A549 (cell line): Measurements from ENCODE around the gene PHYHIPL. TPM values are rescaled to one million over a fixed set of nuclear protein-coding genes. Genes with fewer than 3 reads are reported as not detected.
A peak's percentile ranks its signal among the peaks of the same experiment; 100 is the strongest.

Experiments
- ATAC-seq, 2 experiments: fragments of 200-7000 bp in 1 of 2; fragments of >200 bp in 1 of 2; cut with Nextera tagmentation in 1 of 2; cut with Tn5 transposase in 1 of 2; 3 replicates each; pipeline versions ENCODE4 v1.8.0 to v1.9.1; 2018 to 2020; ENCODE audit warnings: mild to moderate bottlenecking in 1 of 2, moderate library complexity in 1 of 2
- CTCF ChIA-PET: fragments of 300-600 bp; sonication (Branson Sonifier 250); formaldehyde crosslinking; extraction: SDS; loops from one replicate; lab custom pipeline; 2021; ENCODE audit warnings: antibody characterized with exemption, inconsistent platforms; lab: Yijun Ruan, JAX
- POLR2A ChIA-PET: fragments of 350-600 bp; formaldehyde crosslinking; extraction: SDS; loops from one replicate; lab custom pipeline; 2021; ENCODE audit warnings: antibody characterized with exemption, inconsistent platforms; lab: Yijun Ruan, JAX
- DNase-seq, 2 experiments: peaks; one replicate each; pipeline versions ENCODE4 v3.0.0 to v3.0.0-alpha.2; 2011 to 2016; ENCODE audit warnings: low read depth in 1 of 2, low spot score in 1 of 2
- FAIRE-seq: peaks from 2 replicates; lab custom pipeline; 2011; peaks lifted over from hg19 to GRCh38; lab: Jason Lieb, UNC
- H3K27ac ChIP-seq, 2 experiments: fragments of >200 bp; sonication (Bioruptor Twin); formaldehyde crosslinking; 3 replicates each; pipeline ENCODE4 v1.5.1; 2016 to 2017
- H3K4me1 ChIP-seq: fragments of >200 bp; sonication (Bioruptor Twin); formaldehyde crosslinking; 3 replicates; pipeline ENCODE4 v1.6.1; 2016
- H3K4me2 ChIP-seq: fragments of >200 bp; sonication (Bioruptor Twin); formaldehyde crosslinking; 3 replicates; pipeline ENCODE4 v1.6.1; 2016
- H3K4me3 ChIP-seq: fragments of >200 bp; sonication (Bioruptor Twin); formaldehyde crosslinking; 3 replicates; pipeline ENCODE4 v1.5.1; 2016
- H3K9me3 ChIP-seq: fragments of >200 bp; sonication (Bioruptor Twin); formaldehyde crosslinking; 3 replicates; pipeline ENCODE4 v1.6.1; 2016
- CBX2 ChIP-seq: fragments of 200-600 bp; sonication (generic); IDR thresholded peaks from 2 replicates; pipeline ENCODE4 v1.6.1; 2016; ENCODE audit warnings: low read depth, mild to moderate bottlenecking, borderline replicate concordance
- CEBPB ChIP-seq, 2 experiments: fragments of >200 bp in 1 of 2; sonication (Bioruptor Twin) in 1 of 2; formaldehyde crosslinking in 1 of 2; IDR thresholded peaks; 2 replicates each; pipeline ENCODE4 v1.6.1; 2012 to 2016
- ESRRA ChIP-seq: fragments of 150-350 bp; IDR thresholded peaks from 2 replicates; pipeline ENCODE4 v1.6.1; 2014; ENCODE audit warnings: mild to moderate bottlenecking, low read length, borderline replicate concordance
- FOSL2 ChIP-seq, 2 experiments: fragments of 450-650 bp in 1 of 2; fragments of >200 bp in 1 of 2; sonication (Bioruptor Twin) in 1 of 2; formaldehyde crosslinking; IDR thresholded peaks; 2 replicates each; pipeline versions ENCODE4 v1.5.0 to v1.6.1; 2016 to 2020; ENCODE audit warnings: mild to moderate bottlenecking in 1 of 2, moderate library complexity in 1 of 2
- FOXS1 ChIP-seq: fragments of 250-450 bp; sonication (Bioruptor Pico); IDR thresholded peaks from 2 replicates; pipeline ENCODE4 v1.5.0; 2020; ENCODE audit warnings: mild to moderate bottlenecking, moderate library complexity
- HEYL ChIP-seq: fragments of 250-450 bp; sonication (Bioruptor Pico); IDR thresholded peaks from 2 replicates; pipeline ENCODE4 v1.8.0; 2021; ENCODE audit warnings: mild to moderate bottlenecking, moderate library complexity
- HOXA7 ChIP-seq: fragments of 250-450 bp; sonication (Bioruptor Pico); IDR thresholded peaks from 2 replicates; pipeline ENCODE4 v1.5.0; 2020; ENCODE audit warnings: mild to moderate bottlenecking, moderate library complexity
- HOXB13 ChIP-seq: fragments of 250-450 bp; sonication (Bioruptor Pico); IDR thresholded peaks from 2 replicates; pipeline ENCODE4 v1.5.0; 2020; ENCODE audit warnings: low read depth, mild to moderate bottlenecking, moderate library complexity
- KDM5A ChIP-seq: fragments of 200-600 bp; sonication (generic); IDR thresholded peaks from 2 replicates; pipeline ENCODE4 v1.6.1; 2016; ENCODE audit warnings: antibody characterized with exemption, mild to moderate bottlenecking
- MAFK ChIP-seq: fragments of 450-650 bp; IDR thresholded peaks from 2 replicates; pipeline ENCODE4 v1.6.1; 2014; ENCODE audit not compliant: partially characterized antibody
- MYC ChIP-seq: IDR thresholded peaks from 2 replicates; pipeline ENCODE4 v1.6.1; 2012; ENCODE audit warnings: mild to moderate bottlenecking, inconsistent platforms, low read length, improper control_type of control experiment, borderline replicate concordance
- NPAS2 ChIP-seq: fragments of 250-450 bp; sonication (Bioruptor Pico); IDR thresholded peaks from 2 replicates; pipeline ENCODE4 v1.8.0; 2022; ENCODE audit warnings: mild to moderate bottlenecking, moderate library complexity, borderline replicate concordance
- PBX3 ChIP-seq: IDR thresholded peaks from 2 replicates; pipeline ENCODE4 v1.6.1; 2012
- POLR2AphosphoS2 ChIP-seq: conservative IDR thresholded peaks from 2 replicates; pipeline ENCODE4 v1.6.1; 2012; ENCODE audit warnings: low read length, improper control_type of control experiment, inconsistent platforms
- RCOR1 ChIP-seq: fragments of 150-350 bp; IDR thresholded peaks from 2 replicates; pipeline ENCODE4 v1.6.1; 2014; ENCODE audit warnings: antibody characterized with exemption, low read length, low read depth
- USF2 ChIP-seq: fragments of 450-650 bp; IDR thresholded peaks from 2 replicates; pipeline ENCODE4 v1.6.1; 2014; ENCODE audit warnings: antibody characterized with exemption
- ZC3H11A ChIP-seq: fragments of 450-650 bp; IDR thresholded peaks from 2 replicates; pipeline ENCODE4 v1.6.1; 2014; ENCODE audit warnings: antibody characterized with exemption, mild to moderate bottlenecking
- ZSCAN20 ChIP-seq: fragments of 250-450 bp; sonication (Bioruptor Pico); IDR thresholded peaks from 2 replicates; pipeline ENCODE4 v1.8.0; 2022; ENCODE audit warnings: mild to moderate bottlenecking, moderate library complexity
- WGBS: methylation state at CpG from one replicate; pipeline ENCODE4 v1.1.6; 2017; ENCODE audit errors: missing lambda C conversion rate; 5-methylcytosine and 5-hydroxymethylcytosine counted together
- polyA plus RNA-seq, 4 experiments: library from polyadenylated mRNA; depleted of rRNA in 3 of 4; stranded (reverse); fragments of >200 nt; fragmentation: RNase III in 1 of 4; extraction: RNeasy Plus Mini Kit Qiagen cat#74134 plus additional on column Dnase treatment in 1 of 4; gene quantifications; 2 replicates in 3 of 4; 3 replicates in 1 of 4; pipeline ENCODE4 v1.2.3, GENCODE V29; 2011 to 2017
- TF ChIP-seq, protein P1 (sequence below): IDR thresholded peaks from 2 replicates; pipeline ENCODE4 v1.6.1; 2012; ENCODE audit warnings: low read depth, borderline replicate concordance
- TF ChIP-seq, protein P2 (sequence below): fragments of >200 bp; sonication (Bioruptor Twin); formaldehyde crosslinking; IDR thresholded peaks from 3 replicates; pipeline ENCODE4 v1.6.1; 2016
- TF ChIP-seq, protein P3 (sequence below): fragments of >200 bp; sonication (Bioruptor Twin); formaldehyde crosslinking; IDR thresholded peaks from 3 replicates; pipeline ENCODE4 v1.5.1; 2016

PHYHIPL gene
- polyA plus RNA-seq, 2 of the 4 experiments (the other 2 are of a cell fraction): 0.88 to 0.97 TPM

DNA sequence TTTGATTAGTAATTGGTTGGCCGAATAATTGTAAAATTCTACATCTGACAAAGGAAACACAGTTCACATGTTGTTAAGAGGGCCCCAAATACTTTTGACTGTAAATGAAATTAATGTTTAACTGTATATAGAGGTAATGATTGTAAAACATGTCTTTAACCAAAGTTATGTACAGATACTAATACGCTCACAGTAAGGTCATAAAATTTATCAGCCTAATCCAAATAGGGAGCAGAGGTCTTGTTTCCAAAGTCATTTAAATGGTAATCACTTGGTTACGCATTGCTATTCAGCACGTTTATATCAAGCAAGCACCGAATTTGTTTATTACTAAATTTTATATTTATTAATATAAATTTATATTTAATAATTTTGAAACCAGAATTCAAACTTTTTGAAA lies 1.4 kb downstream of the PHYHIPL start (continued):
- TF ChIP-seq USF2 (no peak), KDM5A (no peak), RCOR1 (no peak), MYC (no peak), ZSCAN20 (no peak), NPAS2 (no peak)
- TF ChIP-seq, all 56 proteins: peak for 0

DNA sequence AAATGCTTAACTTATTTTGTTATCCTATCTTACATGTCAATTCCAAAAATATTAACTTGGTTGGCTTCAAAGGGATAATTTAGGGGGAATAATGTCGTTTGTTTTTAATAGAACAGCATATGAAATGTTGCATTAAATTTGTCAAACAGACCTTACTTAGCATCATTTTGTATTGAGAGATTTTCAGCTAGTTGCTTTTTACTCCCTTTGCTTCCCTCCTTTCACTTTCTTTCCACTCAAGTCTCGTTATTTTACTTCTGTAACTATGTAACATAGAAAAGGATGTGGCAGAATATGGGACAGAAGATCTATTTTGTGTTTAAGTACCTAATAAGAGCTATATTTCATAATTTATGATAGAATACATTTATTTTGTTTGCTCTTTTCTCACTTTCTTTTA lies 2.6 kb downstream of the PHYHIPL start:
- FAIRE-seq (peak; percentile 51), DNase-seq (no peak), ATAC-seq (no peak)
- H3K4me3 ChIP-seq: no peak overlapping the region
- 6% methylated on average over 2 of the region's 2 CpGs for WGBS
- H3K9me3 ChIP-seq: no peaks in the 10 kb centered on the region
- no peak for TF ChIP-seq MAFK
- no peak for TF ChIP-seq ESRRA
- no peak for TF ChIP-seq ZC3H11A
- no peak for TF ChIP-seq HOXB13
- TF ChIP-seq, protein P1, sequence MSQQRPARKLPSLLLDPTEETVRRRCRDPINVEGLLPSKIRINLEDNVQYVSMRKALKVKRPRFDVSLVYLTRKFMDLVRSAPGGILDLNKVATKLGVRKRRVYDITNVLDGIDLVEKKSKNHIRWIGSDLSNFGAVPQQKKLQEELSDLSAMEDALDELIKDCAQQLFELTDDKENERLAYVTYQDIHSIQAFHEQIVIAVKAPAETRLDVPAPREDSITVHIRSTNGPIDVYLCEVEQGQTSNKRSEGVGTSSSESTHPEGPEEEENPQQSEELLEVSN: no peak
- ChIA-PET POLR2A (no interaction called here), CTCF (interaction anchor here (2.1 kb wide), 1 partner anchor 227 kb away, joined by 7 read pairs; no protein-coding TSS in a partner anchor)
- H3K4me2 ChIP-seq: no peak overlapping the region
- peaks cover 5% of the 10 kb centered on the region; the same call in 2 of the 3 replicates for H3K4me1 ChIP-seq
- no peak overlapping the region for H3K27ac ChIP-seq

- H3K4me3 ChIP-seq: no peak overlapping the region
- no peaks in the 10 kb centered on the region for H3K9me3 ChIP-seq
- POLR2A ChIA-PET: no interaction called here
- no peak for TF ChIP-seq PBX3
- no peak for TF ChIP-seq FOSL2 (IDR thresholded peaks at IDR 0.05)
- TF ChIP-seq FOSL2 (CRISPR knock-in tag; IDR thresholded peaks at IDR 0.05): no peak
- no peak for TF ChIP-seq HOXA7 (CRISPR knock-in tag)
- no peak for TF ChIP-seq CBX2
- TF ChIP-seq, protein P2, sequence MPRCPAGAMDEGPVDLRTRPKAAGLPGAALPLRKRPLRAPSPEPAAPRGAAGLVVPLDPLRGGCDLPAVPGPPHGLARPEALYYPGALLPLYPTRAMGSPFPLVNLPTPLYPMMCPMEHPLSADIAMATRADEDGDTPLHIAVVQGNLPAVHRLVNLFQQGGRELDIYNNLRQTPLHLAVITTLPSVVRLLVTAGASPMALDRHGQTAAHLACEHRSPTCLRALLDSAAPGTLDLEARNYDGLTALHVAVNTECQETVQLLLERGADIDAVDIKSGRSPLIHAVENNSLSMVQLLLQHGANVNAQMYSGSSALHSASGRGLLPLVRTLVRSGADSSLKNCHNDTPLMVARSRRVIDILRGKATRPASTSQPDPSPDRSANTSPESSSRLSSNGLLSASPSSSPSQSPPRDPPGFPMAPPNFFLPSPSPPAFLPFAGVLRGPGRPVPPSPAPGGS: no peak
- TF ChIP-seq HEYL (CRISPR knock-in tag): no peak
- TF ChIP-seq FOXS1 (CRISPR knock-in tag): no peak
- no peak for TF ChIP-seq POLR2AphosphoS2
- no peak for TF ChIP-seq CEBPB (IDR thresholded peaks at IDR 0.05)
- TF ChIP-seq, protein P3, sequence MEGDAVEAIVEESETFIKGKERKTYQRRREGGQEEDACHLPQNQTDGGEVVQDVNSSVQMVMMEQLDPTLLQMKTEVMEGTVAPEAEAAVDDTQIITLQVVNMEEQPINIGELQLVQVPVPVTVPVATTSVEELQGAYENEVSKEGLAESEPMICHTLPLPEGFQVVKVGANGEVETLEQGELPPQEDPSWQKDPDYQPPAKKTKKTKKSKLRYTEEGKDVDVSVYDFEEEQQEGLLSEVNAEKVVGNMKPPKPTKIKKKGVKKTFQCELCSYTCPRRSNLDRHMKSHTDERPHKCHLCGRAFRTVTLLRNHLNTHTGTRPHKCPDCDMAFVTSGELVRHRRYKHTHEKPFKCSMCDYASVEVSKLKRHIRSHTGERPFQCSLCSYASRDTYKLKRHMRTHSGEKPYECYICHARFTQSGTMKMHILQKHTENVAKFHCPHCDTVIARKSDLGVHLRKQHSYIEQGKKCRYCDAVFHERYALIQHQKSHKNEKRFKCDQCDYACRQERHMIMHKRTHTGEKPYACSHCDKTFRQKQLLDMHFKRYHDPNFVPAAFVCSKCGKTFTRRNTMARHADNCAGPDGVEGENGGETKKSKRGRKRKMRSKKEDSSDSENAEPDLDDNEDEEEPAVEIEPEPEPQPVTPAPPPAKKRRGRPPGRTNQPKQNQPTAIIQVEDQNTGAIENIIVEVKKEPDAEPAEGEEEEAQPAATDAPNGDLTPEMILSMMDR: no peak
- no peak for ATAC-seq
- H3K4me2 ChIP-seq: no peak overlapping the region
- CTCF ChIA-PET: no interaction called here
- DNase-seq: no peak
- FAIRE-seq: no peak
- WGBS: 81% methylated on average over 3 of the region's 3 CpGs
- H3K4me1 ChIP-seq: peaks cover 5% of the 10 kb centered on the region; the same call in 2 of the 3 replicates
- no peak overlapping the region for H3K27ac ChIP-seq
Measured at GRCh38 chr10:59180689-59181270, 4.3 kb downstream of the PHYHIPL start.
